Daoy (cell line): ENCODE measurements around the gene AMH. TPM values are rescaled to one million over a fixed set of nuclear protein-coding genes. Genes with fewer than 3 reads are reported as not detected.

Source experiments
- DNase-seq: peaks from one replicate; pipeline ENCODE4 v3.0.0-alpha.2; 2015; ENCODE audit warnings: low read depth
- total RNA-seq: library from RNA; depleted of rRNA; stranded (reverse); fragments of >200 nt; shearing (Covaris generic); gene quantifications from 2 replicates; pipeline ENCODE4 v1.2.3, GENCODE V29; 2014; rRNA removed

The AMH gene
- total RNA-seq, 1 experiment from 2014 or later, result 0.51 TPM

GRCh38 chr19:2287585-2288337 lies 38.6 kb downstream of the AMH start:
- no peak for DNase-seq

- no peak for DNase-seq
These were observed 39.3 kb downstream of the AMH start for GRCh38 chr19:2288338-2288817.

- DNase-seq, result no peak
These were observed 39.9 kb downstream of the AMH start for GRCh38 chr19:2288818-2289713.

GRCh38 chr19:2289714-2290435 lies 40.8 kb downstream of the AMH start:
- no peak for DNase-seq

- no peak for DNase-seq
These were observed 41.5 kb downstream of the AMH start for GRCh38 chr19:2290441-2291184.

GRCh38 chr19:2291185-2291751 lies 42.1 kb downstream of the AMH start:
- no peak for DNase-seq

- DNase-seq, result no peak
These were observed 45.7 kb downstream of the AMH start for GRCh38 chr19:2294687-2295335.

- no peak for DNase-seq
These were observed 47.0 kb downstream of the AMH start for GRCh38 chr19:2296141-2296540.

GRCh38 chr19:2300533-2300932 lies 51.4 kb downstream of the AMH start:
- DNase-seq, result no peak

Other genes with a start within 250 kb of the AMH start
- gene BTBD2, start 233.6 kb upstream of the AMH start, total RNA-seq, result 18.2 and 19.9 TPM in 2 replicates
- gene MKNK2, start 198.1 kb upstream of the AMH start, total RNA-seq, result 31.3 and 33.9 TPM in 2 replicates
- gene MOB3A, start 153.0 kb upstream of the AMH start, total RNA-seq, result 11.1 and 13.5 TPM in 2 replicates
- not detected in 2 replicates for gene IZUMO4, start 152.4 kb upstream of the AMH start, total RNA-seq
- 79.0 and 93.3 TPM in 2 replicates for gene AP3D1, start 97.8 kb upstream of the AMH start, total RNA-seq
- 5.0 and 10.8 TPM in 2 replicates for gene DOT1L, start 85.4 kb upstream of the AMH start, total RNA-seq
- gene PLEKHJ1, start 13.0 kb upstream of the AMH start, total RNA-seq, result 70.9 and 101 TPM in 2 replicates
- 26.3 and 47.7 TPM in 2 replicates for gene SF3A2, start 12.5 kb upstream of the AMH start, total RNA-seq
- 1.6 TPM in 1 of 2 replicates, not detected in the other for gene JSRP1, start 7.1 kb downstream of the AMH start, total RNA-seq
- gene PEAK3, start 32.9 kb downstream of the AMH start, total RNA-seq, result not detected in 2 replicates
- 0.23 and 0.24 TPM in 2 replicates for gene LINGO3, start 58.8 kb downstream of the AMH start, total RNA-seq
- gene LSM7, start 79.3 kb downstream of the AMH start, total RNA-seq, result 363 and 380 TPM in 2 replicates
- 19.3 and 24.4 TPM in 2 replicates for gene SPPL2B, start 79.4 kb downstream of the AMH start, total RNA-seq
- gene TMPRSS9, start 110.9 kb downstream of the AMH start, total RNA-seq, result not detected in 2 replicates
- 54.0 and 56.3 TPM in 2 replicates for gene TIMM13, start 178.3 kb downstream of the AMH start, total RNA-seq
- 207 and 209 TPM in 2 replicates for gene LMNB2, start 207.6 kb downstream of the AMH start, total RNA-seq
- gene GADD45B, start 226.8 kb downstream of the AMH start, total RNA-seq, result 70.5 and 85.9 TPM in 2 replicates